ENCODE data around the gene PDCD1LG2. TPM values are rescaled to one million over a fixed set of nuclear protein-coding genes. Genes with fewer than 3 reads are reported as not detected.

The PDCD1LG2 gene
- total RNA-seq, 1 experiment from 2014 or later, result 0.47 TPM

GRCh38 chr9:5617749-5618148, 107.4 kb downstream of the PDCD1LG2 start:
- Histone ChIP-seq H3K4me3 (ENCODE audit: low read depth, low read length, poor library complexity, severe bottlenecking) (no peak overlapping the region), H3K4me1 (ENCODE audit: insufficient read depth, low read length, poor library complexity, severe bottlenecking) (no peaks in the 10 kb centered on the region), H3K36me3 (ENCODE audit: insufficient read depth, low read length, poor library complexity, severe bottlenecking) (no peaks in the 10 kb centered on the region), H3K9me3 (ENCODE audit: low read depth, low read length, poor library complexity, severe bottlenecking) (no peaks in the 10 kb centered on the region), H3K27me3 (replicated peaks; ENCODE audit: insufficient read depth, low read depth, low read length, poor library complexity) (no peaks in the 10 kb centered on the region), H3K27ac (ENCODE audit: low read depth, low read length, poor library complexity, severe bottlenecking) (no peak overlapping the region)
- BruUV-seq (replicated peaks), result no TSS peak
- ChIA-PET CTCF (no interaction called here), POLR2A (ENCODE audit: low non-redundant PET) (no interaction called here)
- DNase-seq (ENCODE audit: low spot score), result no peak
- intact Hi-C loops (cut with micrococcal nuclease; ENCODE audit: unreplicated experiment), result no loop called here
- TF ChIP-seq EZH2 (IDR thresholded peaks at IDR 0.05; ENCODE audit: borderline replicate concordance, low read depth, low read length, poor library complexity, severe bottlenecking) (no peak), CTCF (conservative IDR thresholded peaks at IDR 0.05; ENCODE audit: low read depth, low read length) (no peak)

- POLR2A ChIA-PET (ENCODE audit: low non-redundant PET), result interaction anchor here (0.6 kb wide), 1 partner anchor 76 kb away, joined by 6 read pairs; no protein-coding TSS in a partner anchor
These were observed 110.2 kb downstream of the PDCD1LG2 start for GRCh38 chr9:5620494-5620893.

More at GRCh38 chr9:5620494-5620893, 110.2 kb downstream of the PDCD1LG2 start:
- no peaks in the 10 kb centered on the region for H3K9me3 ChIP-seq (ENCODE audit: low read depth, low read length, poor library complexity, severe bottlenecking)
- H3K27ac ChIP-seq (ENCODE audit: low read depth, low read length, poor library complexity, severe bottlenecking), result no peak overlapping the region
- BruUV-seq (replicated peaks), result no TSS peak
- no peak for DNase-seq (ENCODE audit: low spot score)
- CTCF ChIA-PET, result no interaction called here
- no peaks in the 10 kb centered on the region for H3K27me3 ChIP-seq (replicated peaks; ENCODE audit: insufficient read depth, low read depth, low read length, poor library complexity)
- TF ChIP-seq EZH2 (IDR thresholded peaks at IDR 0.05; ENCODE audit: borderline replicate concordance, low read depth, low read length, poor library complexity, severe bottlenecking), result no peak
- H3K4me3 ChIP-seq (ENCODE audit: low read depth, low read length, poor library complexity, severe bottlenecking), result no peak overlapping the region
- peaks cover 8% of the 10 kb centered on the region for H3K4me1 ChIP-seq (ENCODE audit: insufficient read depth, low read length, poor library complexity, severe bottlenecking)
- intact Hi-C loops (cut with micrococcal nuclease; ENCODE audit: unreplicated experiment), result no loop called here
- no peaks in the 10 kb centered on the region for H3K36me3 ChIP-seq (ENCODE audit: insufficient read depth, low read length, poor library complexity, severe bottlenecking)

Other genes starting within 250 kb of the PDCD1LG2 start
- not detected in 2 replicates for gene RLN2, start 205.8 kb upstream of the PDCD1LG2 start, total RNA-seq (2021)
- gene RLN1, start 170.7 kb upstream of the PDCD1LG2 start, total RNA-seq (2021), result not detected in 2 replicates
- gene PLGRKT, start 72.6 kb upstream of the PDCD1LG2 start, total RNA-seq (2021), result 30.9 and 38.4 TPM in 2 replicates
- 0.33 and 0.62 TPM in 2 replicates for gene CD274, start 60.0 kb upstream of the PDCD1LG2 start, total RNA-seq (2021)
- 23.3 and 24.7 TPM in 2 replicates for gene RIC1, start 118.6 kb downstream of the PDCD1LG2 start, total RNA-seq (2021)